Loucy (cell line): ENCODE results near the gene OVCH1.

Source experiments
- CTCF ChIP-seq: fragments of 200-600 bp; sonication (generic); conservative IDR thresholded peaks from 2 replicates; pipeline ENCODE4 v1.5.1; 2014; ENCODE audit warnings: mild to moderate bottlenecking, antibody characterized with exemption, low read length
- EZH2phosphoT487 ChIP-seq: fragments of 200-600 bp; IDR thresholded peaks from 2 replicates; pipeline ENCODE4 v1.6.1; 2018; ENCODE audit warnings: antibody characterized with exemption, mild to moderate bottlenecking, moderate library complexity, borderline replicate concordance

DNA sequence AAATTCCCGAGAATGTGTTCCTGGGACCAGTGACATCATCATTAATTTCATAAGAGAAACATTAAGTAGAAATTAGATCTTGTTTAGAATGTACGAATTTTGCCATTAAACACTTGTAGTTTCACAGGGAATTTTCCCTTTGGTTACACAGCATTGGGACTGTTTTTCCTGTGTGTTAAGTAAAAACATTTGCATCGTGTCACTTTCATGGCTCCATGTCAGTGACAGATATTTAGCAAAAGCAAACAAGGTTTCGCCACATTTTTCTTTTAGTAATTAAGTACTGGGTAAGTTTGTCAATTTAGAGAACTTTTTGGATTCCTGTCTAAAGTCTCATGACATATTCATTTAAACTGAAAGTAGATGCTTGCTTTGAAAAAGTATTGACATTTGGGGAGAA lies 45.5 kb upstream of the OVCH1 start:
- TF ChIP-seq CTCF, result no peak
- TF ChIP-seq EZH2phosphoT487, result no peak
